ENCODE results near the gene RYR2. TPM values are rescaled to one million over a fixed set of nuclear protein-coding genes. Genes with fewer than 3 reads are reported as not detected.

Gene RYR2
- total RNA-seq, 1 experiment from 2014 or later, result 3.4 TPM

- no peak overlapping the region for H4K5ac ChIP-seq (ENCODE audit: insufficient read length, low read depth, low read length)
- H3K18ac ChIP-seq (ENCODE audit: insufficient read length, low read depth, low read length), result no peak overlapping the region
- no peaks in the 10 kb centered on the region for H3K9me3 ChIP-seq (ENCODE audit: control insufficient read depth, low read depth, low read length)
- no peak overlapping the region for H2BK20ac ChIP-seq (ENCODE audit: low read depth, low read length, poor library complexity, severe bottlenecking)
- H3K4ac ChIP-seq (ENCODE audit: low read depth, low read length), result no peak overlapping the region
- H4K20me1 ChIP-seq (ENCODE audit: control insufficient read depth, insufficient read depth, insufficient read length), result no peaks in the 10 kb centered on the region
- TF ChIP-seq CTCF (conservative IDR thresholded peaks at IDR 0.05), result no peak
- H3K79me1 ChIP-seq (ENCODE audit: insufficient read depth, low read depth, low read length, poor library complexity, severe bottlenecking), result no peaks in the 10 kb centered on the region
- no peak overlapping the region for H2BK120ac ChIP-seq (ENCODE audit: low read depth, low read length, poor library complexity, severe bottlenecking)
- Mint-ChIP-seq H3K36me3 (ENCODE audit: insufficient read depth in 1 of 3, low read depth in 3 of 3) (no peaks in the 10 kb centered on the region), H3K9me3 (no peaks in the 10 kb centered on the region), H3K27me3 (ENCODE audit: low read depth) (no peaks in the 10 kb centered on the region), H3K27ac (no peak overlapping the region), H3K4me1 (peaks cover 12 to 14% of the 10 kb centered on the region in 2 experiments), H3K4me3 (no peak overlapping the region)
- H3K4me2 ChIP-seq (ENCODE audit: insufficient read depth, insufficient read length, low read length), result no peak overlapping the region
- H3K4me1 ChIP-seq (ENCODE audit: insufficient read depth, low read length), result no peaks in the 10 kb centered on the region
- WGBS (ENCODE audit: extremely low coverage, insufficient read length, low lambda C conversion rate), result no CpG with 5 or more reads among the region's 2 CpGs
- no peak overlapping the region for H2BK15ac ChIP-seq (ENCODE audit: low read depth, low read length)
- H2BK12ac ChIP-seq (ENCODE audit: insufficient read length, low read depth, low read length), result no peak overlapping the region
- H2AFZ ChIP-seq (ENCODE audit: low read length), result no peak overlapping the region
- H3K27me3 ChIP-seq (ENCODE audit: insufficient read depth, low read length), result no peaks in the 10 kb centered on the region
- no peaks in the 10 kb centered on the region for H3K79me2 ChIP-seq (ENCODE audit: insufficient read depth, low read length)
- no peak overlapping the region for H2BK5ac ChIP-seq (ENCODE audit: insufficient read length, low read length)
- no peak overlapping the region for H3T11ph ChIP-seq (ENCODE audit: low read length)
- no peak overlapping the region for H3K14ac ChIP-seq (ENCODE audit: insufficient read depth, low read length)
- H3K9ac ChIP-seq (ENCODE audit: extremely low read depth, insufficient read length, low read length), result no peak overlapping the region
- H3K56ac ChIP-seq (ENCODE audit: insufficient read length, low read depth, low read length), result no peak overlapping the region
- no peak overlapping the region for H4K91ac ChIP-seq (ENCODE audit: insufficient read length, low read depth, low read length)
- DNase-seq, result no peak
- no peak overlapping the region for H4K8ac ChIP-seq (replicated peaks; ENCODE audit: insufficient read length, low read depth, low read length)
- H3K23me2 ChIP-seq (ENCODE audit: insufficient read length, low read depth, low read length, poor library complexity, severe bottlenecking), result no peaks in the 10 kb centered on the region
- no peak overlapping the region for H3K23ac ChIP-seq (ENCODE audit: insufficient read length, low read depth, low read length)
- H3K27ac ChIP-seq (ENCODE audit: insufficient read length, low read depth, low read length), result no peak overlapping the region
- no peak overlapping the region for H2AK5ac ChIP-seq (ENCODE audit: insufficient read length, low read length)
These were observed 709.1 kb downstream of the RYR2 start for GRCh38 chr1:237751090-237751489.
